Activated CD4-positive, alpha-beta T cell treated with anti-CD3 and anti-CD28 coated beads for 48 hours (primary cell): Measurements from ENCODE around the gene CNR2.
A peak's percentile ranks its signal among the peaks of the same experiment; 100 is the strongest.
"Not testable (repeated sequence)": the region's sequence is repeated elsewhere in the genome, so short reads cannot be mapped to it uniquely, and the experiment has no call there.

Experiments used
- DNase-seq: peaks from one replicate; pipeline ENCODE4 v3.0.0-alpha.2; 2020

Gene CNR2

DNA sequence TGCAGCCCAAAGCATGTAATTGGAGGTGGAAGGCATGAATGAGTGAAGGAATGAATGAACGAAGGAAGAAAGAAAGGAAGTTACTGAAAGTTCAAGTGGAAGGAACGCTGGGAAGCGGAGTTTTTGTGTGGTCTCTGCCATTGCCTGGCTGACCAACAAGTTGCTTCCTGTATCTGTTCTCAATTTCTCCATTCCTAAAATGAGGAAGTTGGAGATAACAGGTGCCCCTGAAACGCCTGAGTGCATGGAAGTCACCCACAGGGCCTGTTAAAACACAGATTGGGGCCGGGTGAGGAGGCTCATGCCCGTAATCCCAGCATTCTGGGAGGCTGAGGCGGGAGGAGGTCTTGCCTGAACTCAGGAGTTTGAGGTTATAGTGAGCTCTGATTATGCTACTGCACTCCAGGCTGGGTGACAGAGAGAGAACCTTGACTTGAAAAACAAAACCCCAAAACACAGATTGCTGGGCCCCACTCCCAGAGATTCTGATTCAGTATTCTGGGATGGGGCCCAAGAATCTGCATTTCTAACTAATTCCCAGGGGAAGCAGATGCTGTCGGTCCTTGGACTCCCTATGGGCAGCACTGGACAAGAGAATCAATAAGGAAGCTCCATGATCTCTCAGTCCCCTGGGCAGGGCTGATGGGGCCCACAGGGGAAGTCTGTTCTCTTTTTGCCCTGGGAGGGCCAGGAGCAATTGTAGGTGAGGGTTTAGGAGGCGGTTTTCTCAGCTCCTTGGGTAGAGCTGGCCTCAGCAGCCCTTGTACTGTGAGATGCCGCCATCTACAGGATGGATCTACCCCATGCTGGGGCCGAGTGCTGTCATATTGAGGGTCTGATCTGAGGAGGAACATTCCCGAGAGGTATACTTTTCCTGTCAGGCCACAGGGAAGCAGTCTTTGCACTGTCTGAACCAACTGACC lies 3.3 kb upstream of the CNR2 start:
- DNase-seq: peak; percentile 70

GRCh38 chr1:23915466-23915865 lies 2.3 kb upstream of the CNR2 start:
- no peak for DNase-seq

DNA sequence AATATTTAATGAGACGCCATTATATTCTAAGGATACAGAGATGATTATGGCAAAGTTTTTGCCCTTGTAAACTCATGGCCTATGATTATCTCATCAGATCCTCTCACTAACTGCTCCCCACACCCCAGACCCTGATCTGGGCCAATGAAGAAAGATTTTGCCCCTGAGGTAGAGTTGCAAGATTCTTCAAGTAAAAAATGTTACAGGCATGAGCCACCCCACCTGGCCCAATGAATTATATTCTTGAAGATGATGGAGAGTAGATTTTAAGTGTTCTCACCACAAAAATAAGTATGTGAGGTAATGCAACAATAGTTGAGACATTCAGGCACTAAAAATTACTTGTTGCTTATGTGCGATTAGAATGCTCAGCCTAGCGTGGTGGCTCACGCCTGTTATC lies 1.8 kb upstream of the CNR2 start:
- DNase-seq: no peak

DNA sequence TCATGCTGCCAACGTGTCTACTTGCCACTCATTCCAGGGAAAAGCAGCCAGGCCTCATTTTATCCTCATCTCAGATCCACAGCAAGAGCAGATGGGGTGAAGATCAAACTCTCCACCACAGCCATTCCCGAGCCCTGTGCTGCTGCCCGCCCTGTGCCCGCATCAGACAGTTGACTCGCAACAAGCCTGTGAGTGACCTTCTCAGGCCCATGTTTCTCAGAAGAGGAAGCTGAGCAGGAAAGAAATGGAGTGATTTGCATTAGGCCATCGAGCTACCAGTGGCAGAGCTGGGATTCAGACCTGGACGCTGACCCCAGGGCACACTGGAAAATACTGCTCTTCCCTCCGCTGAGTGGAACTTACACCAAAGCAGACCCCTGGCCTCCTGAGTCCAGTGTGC lies 1.2 kb downstream of the CNR2 start:
- no peak for DNase-seq

- no peak for DNase-seq
These were observed 2.5 kb downstream of the CNR2 start for GRCh38 chr1:23910553-23911246.

GRCh38 chr1:23910144-23910543 lies 3.0 kb downstream of the CNR2 start:
- DNase-seq: no peak

DNA sequence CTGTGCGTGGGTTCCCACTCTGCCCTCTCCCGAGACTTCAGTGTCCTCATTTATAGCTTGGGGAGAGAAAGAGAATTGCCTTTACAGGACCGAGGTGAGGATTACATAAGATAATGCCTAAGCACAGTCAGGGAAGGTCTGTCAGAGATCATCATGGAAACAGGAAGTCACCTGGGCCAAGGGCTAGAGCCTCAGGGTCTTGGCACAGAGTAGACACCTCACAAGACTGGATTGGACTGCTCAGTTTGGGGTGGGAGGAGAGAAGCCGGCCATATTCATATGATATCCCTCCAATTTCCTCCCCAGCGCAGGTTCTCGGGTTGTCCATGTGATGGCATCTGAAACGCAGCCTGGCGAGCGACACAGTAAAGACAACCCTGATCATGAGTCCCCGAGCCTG lies 3.8 kb downstream of the CNR2 start:
- no peak for DNase-seq

GRCh38 chr1:23908453-23909341 lies 4.5 kb downstream of the CNR2 start:
- DNase-seq: no peak

DNA sequence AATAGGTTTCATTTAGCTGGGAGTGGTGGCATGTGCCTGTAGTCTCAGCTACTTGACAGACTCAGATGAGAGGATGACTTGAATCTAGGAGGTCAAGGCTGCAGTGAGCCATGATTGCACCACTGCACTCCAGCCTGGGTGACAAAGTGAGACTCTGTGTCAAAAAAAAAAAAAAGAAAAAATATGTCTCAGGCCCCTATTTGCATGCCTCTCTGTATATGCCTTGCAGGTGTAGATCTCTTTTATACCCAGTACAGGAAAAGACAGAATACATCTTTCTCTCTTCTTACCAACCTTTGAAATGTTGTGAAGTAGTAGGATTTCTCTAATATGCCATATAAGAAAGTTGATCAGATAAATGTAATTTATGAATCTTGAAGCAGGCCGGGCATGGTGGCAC lies 6.4 kb downstream of the CNR2 start:
- no peak for DNase-seq

GRCh38 chr1:23905461-23906025 lies 7.6 kb downstream of the CNR2 start:
- DNase-seq: no peak

GRCh38 chr1:23904748-23905357 lies 8.3 kb downstream of the CNR2 start:
- DNase-seq: peak; percentile 61

DNA sequence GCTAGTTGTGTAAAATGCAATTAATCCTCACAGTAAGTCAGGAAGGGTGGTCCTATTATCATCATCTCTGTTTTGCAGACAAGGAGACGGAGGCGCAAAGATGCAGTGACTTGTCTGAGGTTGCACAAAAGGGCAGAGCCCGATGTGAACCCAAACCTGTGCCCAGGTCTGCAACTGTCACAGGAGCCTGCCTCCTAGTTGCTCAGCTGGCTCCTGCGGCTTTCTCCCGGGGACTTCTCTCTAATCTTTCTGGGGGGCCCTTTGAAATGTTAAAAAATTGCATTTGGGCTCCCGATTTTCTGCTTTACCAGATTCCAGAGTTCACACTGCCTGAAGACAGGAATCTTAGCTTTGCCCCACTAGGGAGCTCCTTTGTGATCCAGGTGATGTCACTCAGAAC lies 9.4 kb downstream of the CNR2 start:
- no peak for DNase-seq

DNA sequence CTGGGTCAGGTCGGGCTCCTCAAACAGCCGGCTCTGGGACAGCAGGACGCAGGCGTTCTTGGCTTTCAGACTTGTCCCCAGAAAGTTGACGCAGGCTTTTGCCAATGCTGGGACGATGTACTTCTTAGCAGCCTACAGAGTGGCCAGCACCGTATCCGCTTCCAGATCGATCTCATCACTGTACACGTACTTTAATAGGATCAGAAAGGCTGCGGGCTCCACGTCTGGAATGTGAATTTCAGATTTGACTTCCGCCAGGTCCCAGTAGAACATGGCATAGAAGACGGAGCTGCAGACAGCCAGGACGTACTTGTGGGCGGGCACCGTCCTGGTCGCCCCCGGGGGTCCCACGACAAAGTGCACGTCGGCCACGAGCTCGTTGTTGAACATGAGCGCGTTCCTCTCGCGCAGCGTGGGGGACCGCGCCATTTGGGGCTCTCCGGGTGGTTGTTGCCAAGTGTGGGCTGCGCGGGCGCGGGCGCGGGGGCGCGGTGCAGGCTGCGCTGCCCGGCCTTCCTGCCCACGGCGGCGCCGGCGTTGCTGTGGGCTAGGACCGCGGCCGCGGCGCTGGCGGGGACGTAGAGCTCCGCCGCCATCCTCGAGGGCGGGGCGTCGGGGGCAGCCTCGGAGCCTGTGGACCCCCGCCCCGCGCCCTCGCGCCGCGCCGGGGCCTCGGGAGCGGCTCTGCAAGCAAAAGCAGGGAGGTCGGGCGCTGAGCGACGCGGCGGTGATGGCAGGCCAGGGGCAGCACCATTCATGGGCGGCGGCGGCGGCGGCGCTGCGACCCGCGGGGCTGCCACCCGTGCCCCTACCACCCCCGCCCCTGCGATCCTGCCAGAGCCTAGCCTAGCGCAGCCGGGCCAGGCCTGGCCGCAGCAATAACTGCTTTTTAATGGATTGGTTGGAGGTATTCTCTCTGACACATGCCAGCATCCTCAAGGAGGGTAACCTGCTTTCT lies 10.6 kb downstream of the CNR2 start:
- DNase-seq: no peak

DNA sequence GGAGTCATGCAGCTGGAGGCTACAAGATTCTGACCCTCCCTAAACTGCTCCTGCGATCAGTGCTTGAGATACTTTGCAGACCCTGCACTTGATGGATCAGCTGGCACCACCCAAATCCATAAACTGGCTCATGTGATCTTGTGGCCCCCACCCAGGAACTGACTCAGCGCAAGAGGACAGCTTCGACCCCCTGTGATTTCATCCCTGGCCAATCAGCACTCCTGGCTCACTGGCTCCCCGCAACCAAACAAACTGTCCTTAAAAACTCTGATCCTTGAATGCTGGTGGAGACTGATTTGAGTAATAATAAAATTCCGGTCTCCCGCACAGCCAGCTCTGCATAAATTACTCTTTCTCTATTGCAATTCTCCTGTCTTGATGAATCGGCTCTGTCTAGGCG lies 13.1 kb downstream of the CNR2 start:
- DNase-seq: not testable (repeated sequence)

GRCh38 chr1:23899070-23899469 lies 14.1 kb downstream of the CNR2 start:
- DNase-seq: peak; percentile 25

GRCh38 chr1:23897083-23897482 lies 16.1 kb downstream of the CNR2 start:
- no peak for DNase-seq

GRCh38 chr1:23896491-23896890 lies 16.7 kb downstream of the CNR2 start:
- no peak for DNase-seq

DNA sequence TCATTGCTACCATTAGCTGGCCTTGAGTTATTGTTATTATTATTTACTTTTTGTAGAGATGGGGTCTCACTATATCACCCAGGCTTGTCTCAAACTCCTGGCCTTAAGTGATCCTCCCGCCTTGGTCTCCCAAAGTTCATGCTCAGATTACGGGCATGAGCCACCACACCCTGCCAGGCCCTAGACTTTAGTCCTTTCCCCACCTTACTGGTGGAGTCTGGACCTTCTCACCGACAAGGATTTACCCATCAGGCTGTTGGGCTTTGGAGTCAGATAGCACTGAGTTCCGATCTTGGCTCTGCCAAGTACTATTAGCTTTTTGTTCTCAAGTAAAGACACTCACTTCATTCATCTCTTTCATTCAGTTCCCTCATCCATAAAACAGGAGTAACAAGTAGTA lies 17.2 kb downstream of the CNR2 start:
- DNase-seq: no peak

DNA sequence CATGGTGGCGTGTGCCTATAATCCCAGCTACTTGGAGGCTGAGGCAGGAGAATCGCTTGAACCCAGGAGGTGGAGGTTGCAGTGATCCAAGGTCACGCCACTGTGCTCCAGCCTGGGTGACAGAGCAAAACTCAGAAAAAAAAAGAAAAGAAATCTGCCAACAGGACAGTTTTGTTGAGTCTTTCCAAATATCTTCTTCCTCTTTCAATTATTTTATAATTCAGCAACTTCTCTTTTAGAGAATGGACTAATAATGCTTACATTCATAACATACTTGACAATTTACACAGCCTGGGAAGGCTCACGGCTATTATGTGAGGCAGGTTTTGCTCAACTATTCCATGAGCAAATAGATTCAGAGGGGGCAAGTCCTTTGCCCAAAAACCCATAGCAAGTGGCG lies 18.1 kb downstream of the CNR2 start:
- DNase-seq: no peak

DNA sequence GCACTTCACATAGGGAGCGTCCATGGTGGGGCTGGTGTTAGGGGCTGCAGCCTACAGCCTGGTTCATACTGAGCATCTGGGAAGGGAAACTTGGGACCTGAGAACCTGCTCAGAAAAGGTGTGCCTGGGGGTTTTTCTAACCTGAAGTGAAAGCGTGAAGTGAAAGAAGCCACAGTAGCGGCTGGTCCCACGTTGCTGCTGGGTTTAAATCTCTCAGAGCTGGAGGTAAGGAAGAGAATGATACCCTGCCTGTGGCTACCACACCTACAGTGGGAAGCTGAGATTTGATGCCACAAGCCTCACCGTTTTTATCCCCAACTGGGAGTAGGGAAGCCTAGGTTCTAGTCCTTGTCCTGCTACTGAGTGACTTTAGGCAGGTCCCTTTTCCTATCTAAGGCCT lies 24.1 kb downstream of the CNR2 start:
- no peak for DNase-seq

GRCh38 chr1:23885222-23885621 lies 27.9 kb downstream of the CNR2 start:
- DNase-seq: no peak
